Epithelial cell of esophagus (primary cell): Measurements from ENCODE around the gene BDH1.

Source experiments
- DNase-seq: peaks from one replicate; pipeline ENCODE4 v3.0.0; 2010; ENCODE audit warnings: low read depth
- H3K4me3 ChIP-seq: 2 replicates; pipeline ENCODE4 v1.5.1; 2011; ENCODE audit warnings: mild to moderate bottlenecking, low read length, control low read depth
- CTCF ChIP-seq: IDR thresholded peaks from 2 replicates; pipeline ENCODE4 v1.5.1; 2011; ENCODE audit warnings: low read depth, mild to moderate bottlenecking, low read length, control low read depth, inconsistent platforms; ENCODE audit not compliant: insufficient read depth; ENCODE audit errors: missing control alignments

The BDH1 gene

DNA sequence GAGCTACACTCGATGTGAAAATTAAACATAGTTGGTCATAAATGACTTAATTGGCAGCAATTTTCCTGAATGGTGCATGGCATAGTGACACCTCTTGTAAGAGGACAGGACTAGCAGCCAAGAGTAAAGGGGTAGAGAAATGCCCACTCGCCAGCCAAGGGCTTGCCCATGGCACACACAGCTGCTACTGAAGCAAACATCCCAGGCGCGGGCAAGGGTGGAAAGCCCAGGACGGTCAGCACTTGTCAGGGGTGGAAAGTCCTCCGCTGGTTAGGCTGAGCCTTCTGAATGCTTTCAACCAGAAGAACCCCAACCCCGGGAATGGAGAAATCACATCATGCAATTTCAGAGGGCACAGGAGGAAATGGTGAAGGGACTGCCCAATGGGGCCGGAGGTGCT is 31.6 kb downstream of the BDH1 start:
- no peak overlapping the region for H3K4me3 ChIP-seq
- no peak for DNase-seq
- TF ChIP-seq CTCF, result no peak

- H3K4me3 ChIP-seq, result no peak overlapping the region
- no peak for TF ChIP-seq CTCF
- no peak for DNase-seq
Observed at GRCh38 chr3:197523526-197523925, 32.2 kb downstream of the BDH1 start.

DNA sequence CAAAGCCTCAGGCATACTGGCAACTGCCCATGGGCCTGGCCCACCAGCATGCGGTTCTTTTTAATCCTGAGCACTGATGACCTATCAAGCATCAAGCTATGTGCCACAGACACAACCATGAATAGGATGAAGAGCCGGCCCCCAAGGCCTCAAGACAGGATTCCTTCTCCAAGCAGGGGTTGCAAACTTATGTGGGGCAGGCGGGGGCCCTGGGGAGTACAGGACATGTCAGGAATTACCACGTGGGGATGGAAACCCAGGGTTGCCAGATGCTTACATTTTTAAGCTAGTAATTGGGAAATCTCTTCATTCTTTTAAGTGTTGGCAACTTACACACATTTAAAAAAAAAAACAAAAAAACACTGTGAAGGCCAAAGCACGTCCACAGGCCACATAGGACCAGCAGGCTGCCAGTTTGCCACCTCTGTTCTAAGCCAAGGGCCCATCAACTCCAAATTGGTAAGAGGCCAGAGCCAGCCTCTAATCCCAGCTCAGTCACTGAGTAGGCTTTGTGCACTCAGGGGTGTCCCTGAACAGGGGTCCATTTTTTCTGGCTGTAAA is 32.8 kb downstream of the BDH1 start:
- TF ChIP-seq CTCF, result no peak
- no peak for DNase-seq
- H3K4me3 ChIP-seq, result no peak overlapping the region

GRCh38 chr3:197522183-197522715 is 33.5 kb downstream of the BDH1 start:
- no peak for DNase-seq
- TF ChIP-seq CTCF, result no peak
- no peak overlapping the region for H3K4me3 ChIP-seq

DNA sequence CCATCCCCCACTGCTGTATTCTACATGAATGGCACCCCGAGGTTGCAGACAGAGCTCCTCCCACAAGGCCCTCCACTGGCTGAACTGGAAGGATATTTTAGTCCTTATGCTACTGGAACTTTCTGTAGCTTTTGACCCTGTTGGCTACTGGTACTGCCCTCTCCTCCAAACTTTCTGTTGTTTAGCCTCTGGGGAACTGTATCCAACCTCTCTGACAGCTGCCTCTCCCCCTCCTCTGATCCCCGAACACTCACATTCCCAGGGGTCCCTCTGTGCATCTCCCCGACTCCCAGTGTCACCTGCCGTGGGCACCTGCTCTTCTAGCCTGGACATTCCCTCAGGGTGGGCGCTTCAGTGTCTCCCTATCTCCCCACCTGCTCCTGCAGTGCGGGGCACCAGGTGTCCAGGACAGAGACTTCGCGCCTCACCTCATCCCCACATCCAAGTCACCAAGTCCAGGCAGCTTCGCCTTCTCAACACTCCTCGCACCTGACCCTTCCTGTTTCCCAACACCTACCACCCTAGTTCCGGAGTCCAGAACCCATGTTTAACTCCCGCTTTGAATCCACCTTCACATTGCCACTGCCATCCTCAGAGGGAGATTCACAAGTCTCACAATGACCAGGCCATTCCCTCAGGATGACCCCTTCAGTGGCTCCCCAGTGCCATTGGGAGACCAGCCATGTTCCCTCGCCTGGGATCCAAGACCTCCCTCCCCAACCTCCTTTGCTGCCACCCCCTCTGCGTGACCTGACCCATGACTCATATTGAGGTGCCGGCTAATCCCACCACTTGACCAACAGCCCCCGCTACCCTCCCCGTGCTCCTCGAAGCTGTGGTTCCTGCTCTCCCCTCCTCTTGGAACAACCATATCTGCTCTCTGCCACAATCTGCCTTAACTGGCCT is 34.2 kb downstream of the BDH1 start:
- no peak for DNase-seq
- H3K4me3 ChIP-seq, result no peak overlapping the region
- TF ChIP-seq CTCF, result no peak

DNA sequence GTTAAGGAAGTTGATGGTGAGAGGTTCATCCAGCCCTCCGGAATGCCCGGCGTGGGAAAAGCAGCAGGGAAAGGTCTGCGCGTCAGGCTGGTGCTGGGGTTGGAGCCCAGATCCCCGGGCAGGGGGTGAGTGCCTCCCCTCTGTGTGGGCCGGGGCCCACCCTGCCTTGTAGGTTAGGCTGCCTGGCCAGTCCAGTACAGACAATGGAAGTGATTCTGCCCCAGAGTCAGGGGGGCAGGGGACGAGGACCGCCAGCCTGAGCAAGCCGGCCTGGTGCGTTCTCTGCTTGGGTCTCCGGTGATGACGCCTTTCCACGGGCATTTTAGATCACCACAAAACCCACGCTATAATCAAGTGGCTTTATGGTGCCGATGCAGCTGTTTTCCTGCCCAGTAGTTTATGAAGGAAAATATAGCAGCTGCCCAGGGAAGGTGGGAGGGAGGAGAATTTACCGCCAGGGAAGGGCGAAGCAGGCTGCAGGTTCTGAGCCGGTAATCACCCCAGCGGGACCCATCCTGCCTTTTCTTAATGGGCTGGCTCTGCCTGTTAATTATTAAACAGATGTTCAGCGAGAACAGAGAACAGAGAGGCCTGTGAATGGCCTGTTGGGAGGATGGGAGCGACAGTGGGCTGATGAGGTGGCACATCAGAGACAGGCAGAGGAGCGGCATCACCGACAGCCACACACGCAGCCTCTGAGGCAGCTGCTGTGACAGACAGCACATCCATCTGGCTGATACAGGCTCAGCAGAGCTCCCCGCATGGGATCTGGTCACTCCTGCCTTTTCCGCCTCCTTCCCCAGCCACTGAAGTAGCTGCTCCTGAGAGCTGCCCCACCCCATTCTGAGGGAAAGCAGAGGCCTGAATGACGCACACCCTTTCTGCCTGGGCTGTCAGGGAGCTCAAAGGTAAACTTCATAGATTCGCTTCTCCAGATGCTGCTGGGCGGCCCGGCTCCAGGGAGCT is 35.2 kb downstream of the BDH1 start:
- DNase-seq, result peak; percentile 80

More for the DNA sequence above, 35.2 kb downstream of the BDH1 start:
- H3K4me3 ChIP-seq, result no peak overlapping the region
- TF ChIP-seq CTCF, result no peak
